GM12864 (cell line): ENCODE data around the gene LETM1.

Experiments
- DNase-seq: peaks from one replicate; pipeline ENCODE4 v3.0.0-alpha.2; 2011; ENCODE audit warnings: low read depth
- H3K4me3 ChIP-seq: 2 replicates; pipeline ENCODE4 v1.5.1; 2011; ENCODE audit warnings: mild to moderate bottlenecking, low read depth, low read length, control low read depth
- TF ChIP-seq, protein P1 (sequence below): IDR thresholded peaks from 2 replicates; pipeline ENCODE4 v1.5.1; 2011; ENCODE audit warnings: low read depth, mild to moderate bottlenecking, moderate library complexity, low read length, control low read depth, inconsistent platforms; ENCODE audit errors: missing control alignments

LETM1 gene

DNA sequence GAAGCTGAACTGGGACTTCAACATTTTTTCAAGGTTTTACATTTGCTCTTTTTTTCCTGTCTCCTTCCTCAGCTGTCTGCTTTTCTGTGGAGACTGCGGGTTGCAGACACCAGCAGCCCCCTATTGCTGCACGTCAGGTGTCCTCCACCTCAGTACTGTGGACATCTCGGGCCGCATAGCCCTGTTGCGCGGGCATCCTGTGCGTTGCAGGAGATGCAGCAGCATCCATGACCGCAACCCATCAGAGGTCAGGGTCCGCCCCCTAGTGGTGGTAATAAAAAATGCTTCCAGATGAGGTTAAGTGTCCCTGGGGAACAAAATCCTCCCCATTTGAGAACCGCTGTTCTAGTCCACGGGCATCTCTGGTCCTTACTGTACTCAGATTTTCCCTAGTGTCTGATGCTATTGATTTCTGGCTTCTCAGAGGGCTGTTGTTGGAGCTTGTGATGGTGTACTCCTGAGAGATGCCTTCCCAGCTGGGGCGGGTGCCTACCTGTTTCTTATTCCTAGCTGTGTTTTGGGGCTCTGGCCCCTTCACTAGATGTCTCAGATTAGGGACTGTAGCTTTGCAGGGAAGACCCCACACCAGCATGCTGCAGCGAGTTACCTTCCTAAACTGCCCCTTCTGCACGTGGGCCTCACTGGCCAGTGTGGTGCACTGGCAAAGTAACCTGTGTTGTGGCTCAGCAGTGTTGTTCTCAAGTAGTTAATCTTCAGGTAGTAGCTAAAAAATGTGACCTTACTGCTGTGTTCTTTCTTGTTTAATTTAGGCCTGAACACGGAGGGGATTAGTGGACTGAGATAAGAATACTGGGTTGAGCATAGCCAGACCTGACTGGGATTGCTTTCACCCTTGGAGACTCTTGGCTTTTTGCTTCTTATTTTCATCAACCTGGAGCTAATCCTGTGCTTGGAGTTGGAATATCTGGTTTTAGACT lies 43.5 kb upstream of the LETM1 start:
- TF ChIP-seq, protein P1, sequence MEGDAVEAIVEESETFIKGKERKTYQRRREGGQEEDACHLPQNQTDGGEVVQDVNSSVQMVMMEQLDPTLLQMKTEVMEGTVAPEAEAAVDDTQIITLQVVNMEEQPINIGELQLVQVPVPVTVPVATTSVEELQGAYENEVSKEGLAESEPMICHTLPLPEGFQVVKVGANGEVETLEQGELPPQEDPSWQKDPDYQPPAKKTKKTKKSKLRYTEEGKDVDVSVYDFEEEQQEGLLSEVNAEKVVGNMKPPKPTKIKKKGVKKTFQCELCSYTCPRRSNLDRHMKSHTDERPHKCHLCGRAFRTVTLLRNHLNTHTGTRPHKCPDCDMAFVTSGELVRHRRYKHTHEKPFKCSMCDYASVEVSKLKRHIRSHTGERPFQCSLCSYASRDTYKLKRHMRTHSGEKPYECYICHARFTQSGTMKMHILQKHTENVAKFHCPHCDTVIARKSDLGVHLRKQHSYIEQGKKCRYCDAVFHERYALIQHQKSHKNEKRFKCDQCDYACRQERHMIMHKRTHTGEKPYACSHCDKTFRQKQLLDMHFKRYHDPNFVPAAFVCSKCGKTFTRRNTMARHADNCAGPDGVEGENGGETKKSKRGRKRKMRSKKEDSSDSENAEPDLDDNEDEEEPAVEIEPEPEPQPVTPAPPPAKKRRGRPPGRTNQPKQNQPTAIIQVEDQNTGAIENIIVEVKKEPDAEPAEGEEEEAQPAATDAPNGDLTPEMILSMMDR = peak; percentile 87
- peak; percentile 50 for DNase-seq
- no peak overlapping the region for H3K4me3 ChIP-seq

DNA sequence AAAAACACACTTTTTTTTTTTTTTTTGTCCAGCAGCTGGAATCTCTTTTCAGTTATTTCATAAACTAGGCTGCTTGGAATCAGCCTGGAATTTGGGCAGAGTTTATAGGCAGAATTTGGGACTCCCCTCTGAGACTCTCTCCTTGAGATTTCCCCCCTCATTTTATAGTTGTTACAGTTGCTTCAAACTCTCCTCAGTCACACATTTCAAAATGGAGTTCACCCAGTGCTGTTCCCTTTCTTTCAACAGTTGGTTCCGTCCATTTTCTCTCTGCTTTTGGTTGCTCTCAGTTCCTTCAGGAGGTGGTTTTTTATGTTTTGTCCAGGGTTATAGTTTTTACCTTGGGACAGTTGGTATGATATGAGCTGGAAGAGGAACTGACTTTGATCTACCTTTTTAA lies 42.7 kb upstream of the LETM1 start:
- H3K4me3 ChIP-seq = no peak overlapping the region
- no peak for DNase-seq
- TF ChIP-seq, protein P1 = no peak

DNA sequence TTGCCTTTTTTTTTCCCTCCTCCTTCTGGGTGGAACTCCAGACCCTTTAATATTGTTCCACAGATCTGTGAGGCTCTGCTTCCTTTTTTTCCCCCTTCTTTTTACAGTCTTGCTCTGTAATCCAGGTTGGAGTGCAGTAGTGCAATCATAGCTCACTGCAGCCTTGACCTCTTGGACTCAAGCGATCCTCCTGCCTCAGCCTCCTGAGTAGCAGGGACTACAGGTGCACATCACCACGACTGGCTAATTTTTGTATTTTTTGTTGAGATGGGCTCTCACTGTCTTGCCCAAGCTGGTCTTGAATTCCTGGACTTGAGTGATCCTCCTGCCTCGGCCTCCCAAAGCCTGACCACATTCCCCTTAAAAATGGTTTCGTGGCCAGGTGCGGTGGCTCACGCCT lies 42.1 kb upstream of the LETM1 start:
- TF ChIP-seq, protein P1 = no peak
- no peak for DNase-seq
- no peak overlapping the region for H3K4me3 ChIP-seq

DNA sequence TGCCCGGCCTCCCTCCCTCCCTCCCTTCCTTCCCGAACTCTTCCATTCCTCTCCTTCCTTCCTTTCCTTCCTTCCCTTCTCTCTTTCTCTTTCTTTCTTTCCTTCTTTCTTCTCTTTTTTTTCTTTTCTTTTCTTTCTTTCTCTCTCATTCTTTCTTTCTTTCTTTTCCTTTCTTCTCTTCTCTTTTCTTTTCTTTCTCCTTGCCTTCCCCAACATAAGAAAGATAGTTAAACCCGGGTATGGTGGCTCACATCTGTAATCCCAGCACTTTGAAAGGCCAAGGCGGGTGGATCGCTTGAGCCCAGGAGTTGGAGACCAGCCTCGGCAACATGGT lies 40.7 kb upstream of the LETM1 start:
- no peak overlapping the region for H3K4me3 ChIP-seq
- no peak for DNase-seq
- TF ChIP-seq, protein P1 = no peak

DNA sequence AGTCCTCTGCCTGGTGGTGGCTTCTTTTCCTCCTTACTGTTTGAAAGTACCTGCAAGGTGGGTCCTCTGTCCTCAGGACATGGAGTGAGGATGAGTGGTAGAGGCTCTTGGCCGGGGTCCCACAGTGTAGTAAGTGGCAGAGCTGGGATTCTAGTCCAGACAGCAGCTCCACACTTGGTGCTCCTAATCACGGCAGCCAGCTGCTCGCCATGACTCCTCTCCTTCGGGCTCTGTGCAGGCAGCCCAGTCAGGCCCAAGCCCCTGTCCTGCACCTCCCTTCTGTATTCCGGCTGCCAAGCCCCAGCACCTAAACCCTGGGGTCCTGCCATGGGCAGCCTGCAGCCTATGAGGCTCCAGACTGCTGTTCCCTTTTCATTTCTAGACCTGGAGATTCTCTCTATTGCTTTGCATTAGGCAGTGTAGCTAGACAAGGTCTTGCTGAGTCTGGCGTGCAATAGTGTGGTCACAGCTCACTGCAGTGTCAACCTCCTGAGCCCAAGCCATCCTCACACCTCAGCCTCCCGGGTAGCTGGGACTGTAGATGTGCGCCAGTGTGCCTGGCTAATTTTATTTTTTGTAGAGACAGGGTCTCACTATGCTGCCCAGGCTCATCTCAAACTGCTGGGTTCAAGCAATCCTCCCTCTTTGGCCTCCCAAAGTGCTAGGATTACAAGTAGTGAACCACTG lies 40.2 kb upstream of the LETM1 start:
- no peak overlapping the region for H3K4me3 ChIP-seq
- TF ChIP-seq, protein P1 = no peak
- no peak for DNase-seq

DNA sequence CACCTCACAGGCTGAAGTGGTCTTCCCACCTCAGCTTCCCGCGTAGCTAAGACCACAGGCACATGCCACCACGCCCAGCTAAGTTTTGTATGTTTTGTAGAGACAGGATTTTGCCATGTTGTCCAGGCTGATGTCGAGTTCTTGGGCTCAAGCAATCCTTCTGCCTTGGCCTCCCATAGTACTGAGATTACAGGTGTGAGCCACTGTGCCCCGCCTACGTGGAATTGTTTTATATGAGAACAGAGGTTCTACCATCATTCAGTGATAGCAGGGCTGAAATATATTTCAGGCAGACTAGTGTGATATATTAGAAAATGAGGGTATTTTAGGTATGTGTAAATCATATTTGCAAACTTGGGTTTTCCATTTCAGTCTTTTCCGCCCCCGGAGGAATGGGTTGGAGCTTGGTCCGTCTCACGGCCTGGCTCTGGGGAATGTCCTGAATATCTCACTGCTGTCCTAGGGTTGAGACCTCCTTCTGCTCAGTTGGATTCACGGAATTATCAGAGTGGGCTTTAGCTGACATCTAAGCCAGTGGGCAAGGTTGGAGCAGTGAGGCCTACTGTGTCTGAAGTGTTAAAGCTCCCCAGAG lies 35.1 kb upstream of the LETM1 start:
- TF ChIP-seq, protein P1 = no peak
- H3K4me3 ChIP-seq = no peak overlapping the region
- DNase-seq = no peak
